ENCODE measurements around the gene GIPR. TPM values are rescaled to one million over a fixed set of nuclear protein-coding genes. Genes with fewer than 3 reads are reported as not detected.

Gene GIPR
- total RNA-seq, 1 donor from 2014 or later, result 0.53 TPM

DNA sequence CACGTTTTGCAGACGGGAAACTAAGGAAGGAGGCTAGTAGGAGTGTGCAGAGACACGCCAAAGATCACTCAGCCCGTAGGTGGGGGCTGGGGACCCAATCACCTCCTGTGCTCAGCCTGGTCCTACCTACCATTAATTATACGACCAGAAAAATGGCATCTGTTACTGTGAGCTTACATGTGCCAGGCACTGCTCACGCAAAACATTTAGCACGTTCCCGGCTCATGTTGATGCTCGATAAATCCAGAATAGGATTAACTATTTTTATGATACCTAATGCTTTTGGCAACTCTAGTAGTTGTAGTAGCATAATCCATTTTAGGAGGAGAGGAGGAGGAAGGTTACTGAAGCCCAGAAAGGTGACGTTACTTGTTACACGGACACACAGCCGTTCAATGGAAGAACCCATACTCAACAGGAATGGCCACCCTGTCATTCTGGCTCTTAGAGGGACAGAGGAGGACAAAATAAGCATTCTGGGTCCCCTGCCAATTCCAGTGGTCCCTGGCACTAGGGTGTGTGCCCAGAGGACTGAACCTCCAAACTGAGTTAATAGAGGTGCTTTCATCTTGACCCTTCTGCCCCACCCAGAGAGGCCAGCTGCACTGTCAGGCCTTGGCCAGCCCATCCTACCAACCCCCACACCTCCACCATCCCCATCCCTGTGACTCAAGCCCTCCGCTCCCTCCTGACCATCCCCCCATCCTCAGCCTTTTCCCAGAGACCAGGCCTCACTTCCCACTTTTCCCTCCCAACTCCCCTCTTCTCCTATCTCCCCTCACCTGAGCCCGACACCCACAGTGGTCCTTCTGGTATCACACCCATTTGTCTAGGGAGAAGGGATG lies 23.9 kb upstream of the GIPR start:
- no peak for DNase-seq (ENCODE audit: low read depth)
- no peak for FAIRE-seq
- no peaks in the 10 kb centered on the region for H3K27me3 ChIP-seq (ENCODE audit: control insufficient read depth, insufficient read depth, low read length)
- TF ChIP-seq CTCF (IDR thresholded peaks at IDR 0.05; ENCODE audit: insufficient read depth, low read length, severe bottlenecking), result no peak
- no peaks in the 10 kb centered on the region for H3K36me3 ChIP-seq (ENCODE audit: control insufficient read depth, insufficient read depth, low read length)
- no peak overlapping the region for H3K4me3 ChIP-seq (ENCODE audit: low read depth, low read length)

GRCh38 chr19:45645068-45645630 lies 22.9 kb upstream of the GIPR start:
- H3K27me3 ChIP-seq (ENCODE audit: control insufficient read depth, insufficient read depth, low read length), result no peaks in the 10 kb centered on the region
- H3K36me3 ChIP-seq (ENCODE audit: control insufficient read depth, insufficient read depth, low read length), result no peaks in the 10 kb centered on the region
- DNase-seq (ENCODE audit: low read depth) (no peak), FAIRE-seq (no peak)
- no peak for TF ChIP-seq CTCF (IDR thresholded peaks at IDR 0.05; ENCODE audit: insufficient read depth, low read length, severe bottlenecking)
- no peak overlapping the region for H3K4me3 ChIP-seq (ENCODE audit: low read depth, low read length)

GRCh38 chr19:45645631-45646344 lies 22.2 kb upstream of the GIPR start:
- peak overlapping the region; percentile 28 for H3K4me3 ChIP-seq (ENCODE audit: low read depth, low read length)
- TF ChIP-seq CTCF (IDR thresholded peaks at IDR 0.05; ENCODE audit: insufficient read depth, low read length, severe bottlenecking), result no peak
- no peaks in the 10 kb centered on the region for H3K36me3 ChIP-seq (ENCODE audit: control insufficient read depth, insufficient read depth, low read length)
- FAIRE-seq, result no peak
- peak; percentile 65 for DNase-seq (ENCODE audit: low read depth)
- no peaks in the 10 kb centered on the region for H3K27me3 ChIP-seq (ENCODE audit: control insufficient read depth, insufficient read depth, low read length)

GRCh38 chr19:45646345-45646698 lies 21.7 kb upstream of the GIPR start:
- no peak for TF ChIP-seq CTCF (IDR thresholded peaks at IDR 0.05; ENCODE audit: insufficient read depth, low read length, severe bottlenecking)
- Histone ChIP-seq H3K36me3 (ENCODE audit: control insufficient read depth, insufficient read depth, low read length) (no peaks in the 10 kb centered on the region), H3K27me3 (ENCODE audit: control insufficient read depth, insufficient read depth, low read length) (no peaks in the 10 kb centered on the region), H3K4me3 (ENCODE audit: low read depth, low read length) (no peak overlapping the region)
- DNase-seq (ENCODE audit: low read depth), result no peak
- FAIRE-seq, result no peak

GRCh38 chr19:45650722-45651121 lies 17.3 kb upstream of the GIPR start:
- FAIRE-seq (no peak), DNase-seq (ENCODE audit: low read depth) (no peak)
- no peak for TF ChIP-seq CTCF (IDR thresholded peaks at IDR 0.05; ENCODE audit: insufficient read depth, low read length, severe bottlenecking)

More at GRCh38 chr19:45650722-45651121, 17.3 kb upstream of the GIPR start:
- Histone ChIP-seq H3K36me3 (ENCODE audit: control insufficient read depth, insufficient read depth, low read length) (no peaks in the 10 kb centered on the region), H3K4me3 (ENCODE audit: low read depth, low read length) (no peak overlapping the region), H3K27me3 (ENCODE audit: control insufficient read depth, insufficient read depth, low read length) (no peaks in the 10 kb centered on the region)
